ENCODE data around the gene RNF113A.
"Not testable (repeated sequence)": the region's sequence is repeated elsewhere in the genome, so short reads cannot be mapped to it uniquely, and the experiment has no call there.

Gene RNF113A

GRCh38 chrX:119871599-119872395 is at the start of gene RNF113A, which contains the start of gene NDUFA1:
Gene RNF113A (minus strand): TSS chrX:119871733. CDS start chrX:119871613, 120 bp downstream.
Gene NDUFA1 (plus strand): TSS chrX:119871832. CDS start chrX:119871912, 80 bp downstream.
- DNase-seq (ENCODE audit: low spot score) = peak; percentile 90

GRCh38 chrX:119919835-119920585 is 48.5 kb upstream of the RNF113A start:
- DNase-seq (ENCODE audit: low spot score) = no peak

- no peak for DNase-seq (ENCODE audit: low spot score)
These were observed 46.3 kb upstream of the RNF113A start for GRCh38 chrX:119917877-119918276.

GRCh38 chrX:119916310-119916709 is 44.8 kb upstream of the RNF113A start:
- DNase-seq (ENCODE audit: low spot score) = no peak

- no peak for DNase-seq (ENCODE audit: low spot score)
These were observed 29.4 kb upstream of the RNF113A start for GRCh38 chrX:119900976-119901375.

- no peak for DNase-seq (ENCODE audit: low spot score)
These were observed 27.6 kb upstream of the RNF113A start for GRCh38 chrX:119899125-119899524.

- DNase-seq (ENCODE audit: low spot score) = no peak
These were observed 24.4 kb upstream of the RNF113A start, which contains the start of gene AKAP14 for GRCh38 chrX:119895843-119896326. Gene AKAP14 (plus strand): TSS chrX:119895893. CDS start chrX:119903224, 7,331 bp downstream.

- not testable (repeated sequence) for DNase-seq (ENCODE audit: low spot score)
These were observed 20.6 kb upstream of the RNF113A start for GRCh38 chrX:119891961-119892692.

GRCh38 chrX:119890626-119891025 is 19.1 kb upstream of the RNF113A start:
- DNase-seq (ENCODE audit: low spot score) = not testable (repeated sequence)

- DNase-seq (ENCODE audit: low spot score) = peak; percentile 64
These were observed 16.3 kb upstream of the RNF113A start for GRCh38 chrX:119887721-119888425.

GRCh38 chrX:119885554-119886428 is 14.3 kb upstream of the RNF113A start:
- no peak for DNase-seq (ENCODE audit: low spot score)

- peak; percentile 58 for DNase-seq (ENCODE audit: low spot score)
These were observed 9.3 kb upstream of the RNF113A start for GRCh38 chrX:119880552-119881437.

GRCh38 chrX:119880076-119880475 is 8.5 kb upstream of the RNF113A start:
- no peak for DNase-seq (ENCODE audit: low spot score)

- no peak for DNase-seq (ENCODE audit: low spot score)
These were observed 7.2 kb upstream of the RNF113A start for GRCh38 chrX:119878740-119879139.

- DNase-seq (ENCODE audit: low spot score) = no peak
These were observed 311 bp downstream of the RNF113A start for GRCh38 chrX:119871245-119871598.

GRCh38 chrX:119870626-119871131 is 854 bp downstream of the RNF113A start:
- DNase-seq (ENCODE audit: low spot score) = peak; percentile 53

- peak; percentile 13 for DNase-seq (ENCODE audit: low spot score)
These were observed 18.1 kb downstream of the RNF113A start for GRCh38 chrX:119853444-119853843.

GRCh38 chrX:119852382-119853353 is 18.9 kb downstream of the RNF113A start, which contains the start of gene UPF3B:
Gene UPF3B (minus strand): TSS chrX:119852963. CDS start chrX:119852928, 35 bp downstream.
- DNase-seq (ENCODE audit: low spot score) = peak; percentile 98

All from kidney tubule cell (primary cell).